ENCODE data around the gene MAP7. TPM values are rescaled to one million over a fixed set of nuclear protein-coding genes. Genes with fewer than 3 reads are reported as not detected.
A peak's percentile ranks its signal among the peaks of the same experiment; 100 is the strongest.

MAP7 gene
- total and polyA plus RNA-seq, 9 of the 15 experiments (the other 6 are each of a cell fraction or from before 2014, with no cell fraction given): 0.76 to 7.7 (median 3.9) TPM

- TF ChIP-seq E2F8 (IDR thresholded peaks at IDR 0.05; ENCODE audit: low read depth, partially characterized antibody) (no peak), RREB1 (CRISPR knock-in tag; IDR thresholded peaks at IDR 0.05) (no peak), ZNF609 (CRISPR knock-in tag; IDR thresholded peaks at IDR 0.05; ENCODE audit: borderline replicate concordance) (no peak), ZNF436 (CRISPR knock-in tag; IDR thresholded peaks at IDR 0.05) (no peak), COPS2 (conservative IDR thresholded peaks at IDR 0.05) (no peak), MAX (CRISPR knock-in tag; IDR thresholded peaks at IDR 0.05) (peak; percentile 4; the same call in 1 of the 2 replicates), ZNF41 (CRISPR knock-in tag; conservative IDR thresholded peaks at IDR 0.05) (no peak), RNF2 (IDR thresholded peaks at IDR 0.05) (no peak), SMAD2 (IDR thresholded peaks at IDR 0.05; ENCODE audit: low read depth, low read length) (no peak), GTF2F1 (IDR thresholded peaks at IDR 0.05; ENCODE audit: low read depth, low read length) (no peak), MYC (IDR thresholded peaks at IDR 0.05; ENCODE audit: low read depth, low read length) (0 out of 2 replicates have a peak, but pooled peaks have one; percentile 47), MYC (CRISPR knock-in tag; IDR thresholded peaks at IDR 0.05; ENCODE audit: borderline replicate concordance, low read depth) (no peak), TAF9B (IDR thresholded peaks at IDR 0.05; ENCODE audit: partially characterized antibody) (no peak), KLF6 (CRISPR knock-in tag; IDR thresholded peaks at IDR 0.05; ENCODE audit: borderline replicate concordance) (peak; percentile 49; the same call in 1 of the 2 replicates)
Measured at GRCh38 chr6:136333824-136334464, 216.3 kb downstream of the MAP7 start (continued).
